Neural cell (in vitro differentiated cells): ENCODE results near the gene UGCG. TPM values are rescaled to one million over a fixed set of nuclear protein-coding genes. Genes with fewer than 3 reads are reported as not detected.

Experiments used
- H2AFZ ChIP-seq: fragments of 200-600, 300-800 bp; sonication (generic), shearing (Covaris generic); 2 replicates; pipeline ENCODE4 v1.6.0; 2014; ENCODE audit warnings: low read depth, mild to moderate bottlenecking, antibody characterized with exemption, low read length, moderate library complexity
- H3F3A ChIP-seq: fragments of 200-600 bp; shearing (Covaris generic); 2 replicates; pipeline ENCODE4 v1.6.1; 2016; ENCODE audit warnings: mild to moderate bottlenecking, moderate library complexity, mixed read lengths, antibody characterized with exemption, low read length; ENCODE audit not compliant: insufficient read depth, poor library complexity, severe bottlenecking
- H3K27ac ChIP-seq: fragments of 200-600, 300-800 bp; sonication (generic), shearing (Covaris generic); 2 replicates; pipeline ENCODE4 v1.5.1; 2014; ENCODE audit warnings: mild to moderate bottlenecking, low read length, moderate library complexity
- H3K27me3 ChIP-seq: fragments of 300-800, 200-600 bp; sonication (generic), shearing (Covaris generic); 2 replicates; pipeline ENCODE4 v1.6.0; 2014; ENCODE audit warnings: mild to moderate bottlenecking, low read depth, low read length, moderate library complexity; ENCODE audit not compliant: insufficient read depth
- H3K36me3 ChIP-seq: fragments of 300-800, 200-600 bp; sonication (generic), shearing (Covaris generic); 2 replicates; pipeline ENCODE4 v1.5.1; 2014; ENCODE audit warnings: mild to moderate bottlenecking, antibody characterized with exemption, low read length, moderate library complexity; ENCODE audit not compliant: insufficient read depth
- H3K4me2 ChIP-seq: fragments of 300-800, 200-600 bp; sonication (generic), shearing (Covaris generic); 2 replicates; pipeline ENCODE4 v1.6.0; 2014; ENCODE audit warnings: mild to moderate bottlenecking, low read length
- H3K4me3 ChIP-seq: fragments of 300-800, 200-600 bp; sonication (generic), shearing (Covaris generic); 2 replicates; pipeline ENCODE4 v1.5.1; 2014; ENCODE audit warnings: mild to moderate bottlenecking, low read length, moderate library complexity
- H3K79me2 ChIP-seq: fragments of 200-600 bp; shearing (Covaris generic); replicated peaks from 2 replicates; pipeline ENCODE4 v1.6.0; 2014; ENCODE audit warnings: mild to moderate bottlenecking, low read length, moderate library complexity; ENCODE audit not compliant: insufficient read depth
- H3K9ac ChIP-seq: fragments of 300-800, 200-600 bp; sonication (generic), shearing (Covaris generic); 2 replicates; pipeline ENCODE4 v1.6.1; 2016; ENCODE audit warnings: mild to moderate bottlenecking, low read length, mixed read lengths
- H3K9me2 ChIP-seq: fragments of 200-600 bp; shearing (Covaris generic); 2 replicates; pipeline ENCODE4 v1.6.1; 2016; ENCODE audit warnings: mild to moderate bottlenecking, low read length, mixed read lengths; ENCODE audit not compliant: insufficient read depth
- H3K9me3 ChIP-seq: fragments of 200-600, 300-800 bp; sonication (generic), shearing (Covaris generic); 2 replicates; pipeline ENCODE4 v1.6.1; 2016; ENCODE audit warnings: mild to moderate bottlenecking, mixed run types, low read length, moderate library complexity, mixed read lengths
- H4K20me1 ChIP-seq: fragments of 200-600 bp; shearing (Covaris generic); 2 replicates; pipeline ENCODE4 v1.6.1; 2016; ENCODE audit warnings: mild to moderate bottlenecking, mixed run types; ENCODE audit not compliant: insufficient read depth
- EP300 ChIP-seq: fragments of 450-650 bp; conservative IDR thresholded peaks from 2 replicates; pipeline ENCODE4 v1.6.1; 2014; ENCODE audit warnings: antibody characterized with exemption, mild to moderate bottlenecking, moderate library complexity; ENCODE audit not compliant: poor library complexity, severe bottlenecking
- EZH2 ChIP-seq: fragments of 200-600, 300-800 bp; shearing (Covaris generic), sonication (generic); IDR thresholded peaks from 2 replicates; pipeline ENCODE4 v1.6.1; 2014; ENCODE audit warnings: antibody characterized with exemption, low read length, borderline replicate concordance, mild to moderate bottlenecking; ENCODE audit not compliant: insufficient read depth, poor library complexity, severe bottlenecking
- MXI1 ChIP-seq: fragments of 450-650 bp; conservative IDR thresholded peaks from 2 replicates; pipeline ENCODE4 v1.6.1; 2014; ENCODE audit warnings: antibody characterized with exemption, mild to moderate bottlenecking; ENCODE audit not compliant: poor library complexity, severe bottlenecking
- POLR2AphosphoS5 ChIP-seq: IDR thresholded peaks from 2 replicates; pipeline ENCODE4 v1.6.1; 2012
- RAD21 ChIP-seq: fragments of 450-650 bp; conservative IDR thresholded peaks from 2 replicates; pipeline ENCODE4 v1.6.1; 2014; ENCODE audit warnings: antibody characterized with exemption, mild to moderate bottlenecking, moderate library complexity
- SMC3 ChIP-seq: fragments of 450-650 bp; conservative IDR thresholded peaks from 2 replicates; pipeline ENCODE4 v1.6.1; 2014; ENCODE audit warnings: antibody characterized with exemption, mild to moderate bottlenecking, moderate library complexity; ENCODE audit not compliant: poor library complexity
- TAF1 ChIP-seq: IDR thresholded peaks from 2 replicates; pipeline ENCODE4 v1.6.1; 2012; ENCODE audit warnings: low read depth
- polyA plus RNA-seq: library from polyadenylated mRNA; depleted of rRNA; stranded (reverse); fragments of >200 nt; gene quantifications from 2 replicates; pipeline ENCODE4 v1.2.3, GENCODE V29; 2014
- TF ChIP-seq, protein P1 (sequence below): fragments of 450-650 bp; IDR thresholded peaks from 2 replicates; pipeline ENCODE4 v1.5.1; 2014; ENCODE audit warnings: antibody characterized with exemption, mild to moderate bottlenecking, moderate library complexity; ENCODE audit not compliant: poor library complexity, severe bottlenecking
- TF ChIP-seq, protein P2 (sequence below): IDR thresholded peaks from 2 replicates; pipeline ENCODE4 v1.6.1; 2012; ENCODE audit warnings: borderline replicate concordance

Gene UGCG
- polyA plus RNA-seq, 1 donor from 2014 or later = 93.6 TPM

DNA sequence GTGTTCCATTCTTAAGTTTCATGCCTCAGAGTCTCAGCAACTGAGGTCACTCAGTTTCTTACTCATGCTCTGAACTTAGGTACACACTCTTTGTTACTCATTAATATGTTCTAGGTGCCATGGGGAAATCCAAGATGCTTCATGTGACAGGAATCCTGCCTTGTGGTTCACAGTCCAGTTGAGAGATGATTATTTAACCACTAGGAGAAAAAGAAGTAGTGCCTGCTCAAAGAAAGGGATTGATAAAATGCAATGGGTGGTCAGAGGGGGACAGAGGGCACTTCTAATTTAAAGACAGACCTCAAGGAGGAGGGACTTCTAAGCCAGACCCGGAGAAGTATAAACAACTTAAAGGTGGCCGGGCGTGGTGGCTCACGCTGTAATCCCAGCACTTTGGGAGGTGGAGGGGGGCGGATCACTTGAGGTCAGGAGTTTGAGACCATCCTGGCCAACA, 69.0 kb downstream of the UGCG start:
- Histone ChIP-seq H3K79me2 (no peaks in the 10 kb centered on the region), H3K9me3 (no peaks in the 10 kb centered on the region), H3K9me2 (no peaks in the 10 kb centered on the region), H3K27ac (no peak overlapping the region), H3K36me3 (no peaks in the 10 kb centered on the region), H3K9ac (no peak overlapping the region), H2AFZ (no peak overlapping the region), H3F3A (no peaks in the 10 kb centered on the region), H3K4me3 (no peak overlapping the region), H3K4me2 (no peak overlapping the region), H3K27me3 (no peaks in the 10 kb centered on the region), H4K20me1 (no peaks in the 10 kb centered on the region)
- TF ChIP-seq EZH2 (no peak), RAD21 (no peak), SMC3 (no peak), POLR2AphosphoS5 (no peak), TAF1 (no peak), EP300 (no peak), MXI1 (no peak)
- TF ChIP-seq, protein P1, sequence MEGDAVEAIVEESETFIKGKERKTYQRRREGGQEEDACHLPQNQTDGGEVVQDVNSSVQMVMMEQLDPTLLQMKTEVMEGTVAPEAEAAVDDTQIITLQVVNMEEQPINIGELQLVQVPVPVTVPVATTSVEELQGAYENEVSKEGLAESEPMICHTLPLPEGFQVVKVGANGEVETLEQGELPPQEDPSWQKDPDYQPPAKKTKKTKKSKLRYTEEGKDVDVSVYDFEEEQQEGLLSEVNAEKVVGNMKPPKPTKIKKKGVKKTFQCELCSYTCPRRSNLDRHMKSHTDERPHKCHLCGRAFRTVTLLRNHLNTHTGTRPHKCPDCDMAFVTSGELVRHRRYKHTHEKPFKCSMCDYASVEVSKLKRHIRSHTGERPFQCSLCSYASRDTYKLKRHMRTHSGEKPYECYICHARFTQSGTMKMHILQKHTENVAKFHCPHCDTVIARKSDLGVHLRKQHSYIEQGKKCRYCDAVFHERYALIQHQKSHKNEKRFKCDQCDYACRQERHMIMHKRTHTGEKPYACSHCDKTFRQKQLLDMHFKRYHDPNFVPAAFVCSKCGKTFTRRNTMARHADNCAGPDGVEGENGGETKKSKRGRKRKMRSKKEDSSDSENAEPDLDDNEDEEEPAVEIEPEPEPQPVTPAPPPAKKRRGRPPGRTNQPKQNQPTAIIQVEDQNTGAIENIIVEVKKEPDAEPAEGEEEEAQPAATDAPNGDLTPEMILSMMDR = no peak
- TF ChIP-seq, protein P2, sequence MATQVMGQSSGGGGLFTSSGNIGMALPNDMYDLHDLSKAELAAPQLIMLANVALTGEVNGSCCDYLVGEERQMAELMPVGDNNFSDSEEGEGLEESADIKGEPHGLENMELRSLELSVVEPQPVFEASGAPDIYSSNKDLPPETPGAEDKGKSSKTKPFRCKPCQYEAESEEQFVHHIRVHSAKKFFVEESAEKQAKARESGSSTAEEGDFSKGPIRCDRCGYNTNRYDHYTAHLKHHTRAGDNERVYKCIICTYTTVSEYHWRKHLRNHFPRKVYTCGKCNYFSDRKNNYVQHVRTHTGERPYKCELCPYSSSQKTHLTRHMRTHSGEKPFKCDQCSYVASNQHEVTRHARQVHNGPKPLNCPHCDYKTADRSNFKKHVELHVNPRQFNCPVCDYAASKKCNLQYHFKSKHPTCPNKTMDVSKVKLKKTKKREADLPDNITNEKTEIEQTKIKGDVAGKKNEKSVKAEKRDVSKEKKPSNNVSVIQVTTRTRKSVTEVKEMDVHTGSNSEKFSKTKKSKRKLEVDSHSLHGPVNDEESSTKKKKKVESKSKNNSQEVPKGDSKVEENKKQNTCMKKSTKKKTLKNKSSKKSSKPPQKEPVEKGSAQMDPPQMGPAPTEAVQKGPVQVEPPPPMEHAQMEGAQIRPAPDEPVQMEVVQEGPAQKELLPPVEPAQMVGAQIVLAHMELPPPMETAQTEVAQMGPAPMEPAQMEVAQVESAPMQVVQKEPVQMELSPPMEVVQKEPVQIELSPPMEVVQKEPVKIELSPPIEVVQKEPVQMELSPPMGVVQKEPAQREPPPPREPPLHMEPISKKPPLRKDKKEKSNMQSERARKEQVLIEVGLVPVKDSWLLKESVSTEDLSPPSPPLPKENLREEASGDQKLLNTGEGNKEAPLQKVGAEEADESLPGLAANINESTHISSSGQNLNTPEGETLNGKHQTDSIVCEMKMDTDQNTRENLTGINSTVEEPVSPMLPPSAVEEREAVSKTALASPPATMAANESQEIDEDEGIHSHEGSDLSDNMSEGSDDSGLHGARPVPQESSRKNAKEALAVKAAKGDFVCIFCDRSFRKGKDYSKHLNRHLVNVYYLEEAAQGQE = no peak

DNA sequence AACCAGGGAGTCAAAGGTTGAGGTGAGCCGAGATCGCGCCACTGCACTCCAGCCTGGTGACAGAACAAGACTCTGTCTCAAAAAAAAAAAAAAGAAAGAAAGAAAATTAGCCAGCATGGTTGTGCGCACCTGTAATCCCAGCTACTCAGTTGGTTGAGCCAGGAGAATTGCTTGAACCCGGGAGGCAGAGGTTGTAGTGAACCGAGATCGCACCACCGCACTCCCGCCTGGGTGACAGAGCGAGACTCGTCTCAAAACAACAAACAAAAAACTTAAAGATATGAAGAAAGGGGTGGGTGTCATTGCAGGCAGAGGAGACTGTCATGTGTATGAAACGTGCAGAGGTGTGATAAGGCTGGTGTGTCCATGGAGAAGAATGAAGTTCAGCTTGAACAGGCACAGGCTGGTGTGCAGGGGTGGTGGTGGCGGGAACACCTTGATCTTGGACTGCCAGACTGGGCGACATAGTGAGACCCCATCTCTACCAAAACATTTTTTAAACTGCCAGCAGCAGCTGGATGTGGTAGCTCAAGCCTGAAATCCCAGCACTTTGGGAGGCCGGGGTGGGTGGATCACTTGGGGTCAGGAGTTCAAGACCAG, 69.6 kb downstream of the UGCG start:
- H3K79me2 ChIP-seq = no peaks in the 10 kb centered on the region
- H3K36me3 ChIP-seq = no peaks in the 10 kb centered on the region
- no peaks in the 10 kb centered on the region for H3K9me3 ChIP-seq
- no peak overlapping the region for H3K27ac ChIP-seq
- H4K20me1 ChIP-seq = no peaks in the 10 kb centered on the region
- no peaks in the 10 kb centered on the region for H3K9me2 ChIP-seq
- H3K9ac ChIP-seq = no peak overlapping the region
- H3K27me3 ChIP-seq = no peaks in the 10 kb centered on the region
- H2AFZ ChIP-seq = no peak overlapping the region
- no peak overlapping the region for H3K4me3 ChIP-seq
- H3F3A ChIP-seq = no peaks in the 10 kb centered on the region
- no peak overlapping the region for H3K4me2 ChIP-seq
- TF ChIP-seq EZH2 (no peak), EP300 (no peak), SMC3 (no peak), POLR2AphosphoS5 (no peak), RAD21 (no peak), MXI1 (no peak), TAF1 (no peak)
- TF ChIP-seq, protein P2 = no peak
- TF ChIP-seq, protein P1 = no peak
